Right lung (tissue), 5 donors: ENCODE results near the gene LGR5. TPM values are rescaled to one million over a fixed set of nuclear protein-coding genes. Genes with fewer than 3 reads are reported as not detected.
A peak's percentile ranks its signal among the peaks of the same experiment; 100 is the strongest.
"Not testable (repeated sequence)": the region's sequence is repeated elsewhere in the genome, so short reads cannot be mapped to it uniquely, and the experiment has no call there.

ENCODE experiments used
- DNase-seq, 2 donors: peaks; one replicate each; pipeline ENCODE4 v3.0.0-alpha.2; 2013
- polyA plus RNA-seq, 5 donors: library from polyadenylated mRNA; unstranded; fragments of 120-200 nt; gene quantifications; one replicate each; pipeline versions ENCODE4 v1.2.1 to v1.2.3, GENCODE V29; 2013; ENCODE audit warnings: inconsistent platforms in 1 of 5, low replicate concordance in 1 of 5; ENCODE audit not compliant: insufficient read length in 5 of 5, insufficient read depth in 1 of 5

Gene LGR5
- polyA plus RNA-seq, 5 donors: 2.2 to 5.1 (median 2.8) TPM

GRCh38 chr12:71546322-71546861 is 106.8 kb downstream of the LGR5 start:
- no peak for DNase-seq

- no peak for DNase-seq
Measured at GRCh38 chr12:71548893-71549292, 109.3 kb downstream of the LGR5 start.

- peak in 1 of 2 donors; percentile 30 for DNase-seq
Measured at GRCh38 chr12:71551529-71551928, 111.9 kb downstream of the LGR5 start.

GRCh38 chr12:71552728-71553501 is 113.3 kb downstream of the LGR5 start:
- no peak for DNase-seq

- DNase-seq: peak; percentile 57 to 60
Measured at GRCh38 chr12:71555191-71555590, 115.6 kb downstream of the LGR5 start.

GRCh38 chr12:71555789-71556188 is 116.2 kb downstream of the LGR5 start:
- DNase-seq: not testable (repeated sequence)

- no peak for DNase-seq
Measured at GRCh38 chr12:71556448-71556847, 116.8 kb downstream of the LGR5 start.

- DNase-seq: no peak
Measured at GRCh38 chr12:71556875-71557274, 117.3 kb downstream of the LGR5 start.

GRCh38 chr12:71558445-71558844 is 118.8 kb downstream of the LGR5 start:
- no peak for DNase-seq

GRCh38 chr12:71562676-71563595 is 123.3 kb downstream of the LGR5 start:
- DNase-seq: no peak

- no peak for DNase-seq
Measured at GRCh38 chr12:71565535-71565934, 125.9 kb downstream of the LGR5 start.

GRCh38 chr12:71566655-71567054 is 127.1 kb downstream of the LGR5 start:
- DNase-seq: no peak

- no peak for DNase-seq
Measured at GRCh38 chr12:71567537-71567936, 127.9 kb downstream of the LGR5 start.

- not testable (repeated sequence) for DNase-seq
Measured at GRCh38 chr12:71569885-71570284, 130.3 kb downstream of the LGR5 start.

- no peak for DNase-seq
Measured at GRCh38 chr12:71576496-71576895, 136.9 kb downstream of the LGR5 start.

- DNase-seq: no peak
Measured at GRCh38 chr12:71578694-71579258, 139.2 kb downstream of the LGR5 start.

GRCh38 chr12:71581206-71581605 is 141.6 kb downstream of the LGR5 start:
- DNase-seq: no peak

GRCh38 chr12:71582925-71583324 is 143.3 kb downstream of the LGR5 start:
- DNase-seq: no peak

GRCh38 chr12:71584356-71584755 is 144.8 kb downstream of the LGR5 start:
- DNase-seq: no peak

GRCh38 chr12:71585218-71585617 is 145.6 kb downstream of the LGR5 start:
- DNase-seq: no peak

- DNase-seq: no peak
Measured at GRCh38 chr12:71587012-71587411, 147.4 kb downstream of the LGR5 start.

GRCh38 chr12:71589478-71589881 is 149.9 kb downstream of the LGR5 start:
- no peak for DNase-seq
